Lower leg skin (tissue), 4 donors: ENCODE data around the gene GFRA4. TPM values are rescaled to one million over a fixed set of nuclear protein-coding genes. Genes with fewer than 3 reads are reported as not detected.

ENCODE experiments used
- DNase-seq, 2 donors: peaks; one replicate each; pipeline ENCODE4 v3.0.0-alpha.2; 2019; ENCODE audit warnings: low spot score in 2 of 2
- H3K4me3 ChIP-seq: fragments of 200-600 bp; sonication (generic); 2 replicates; pipeline ENCODE4 v1.5.1; 2017; ENCODE audit warnings: mild to moderate bottlenecking, low read depth; ENCODE audit not compliant: poor library complexity, severe bottlenecking
- CTCF ChIP-seq, 3 donors: fragments of 450-650 bp; IDR thresholded peaks; one replicate each; pipeline ENCODE4 v1.5.1; 2016; ENCODE audit warnings: antibody characterized with exemption in 3 of 3, mild to moderate bottlenecking in 3 of 3, moderate library complexity in 2 of 3
- POLR2A ChIP-seq, 2 donors: fragments of 450-650 bp; IDR thresholded peaks; one replicate each; pipeline ENCODE4 v1.6.1; 2016 to 2017; ENCODE audit warnings: antibody characterized with exemption in 2 of 2, mild to moderate bottlenecking in 1 of 2, moderate library complexity in 1 of 2
- WGBS, 2 donors: methylation state at CpG; one replicate each; pipeline ENCODE4 v1.1.5; 2018; 5-methylcytosine and 5-hydroxymethylcytosine counted together
- intact Hi-C: fragments of 100-400 bp; cut with DNase I; formaldehyde crosslinking; loops from one replicate; pipeline ENCODE4 v1.15.0; 2023; ENCODE audit warnings: low total_unique reads
- total RNA-seq, 4 donors: library from RNA; depleted of rRNA; stranded (reverse); fragments of >200 nt; gene quantifications; one replicate each; pipeline ENCODE4 v1.1.0, GENCODE V29; 2016

GFRA4 gene
- total RNA-seq, 4 donors from 2014 or later, result not detected

DNA sequence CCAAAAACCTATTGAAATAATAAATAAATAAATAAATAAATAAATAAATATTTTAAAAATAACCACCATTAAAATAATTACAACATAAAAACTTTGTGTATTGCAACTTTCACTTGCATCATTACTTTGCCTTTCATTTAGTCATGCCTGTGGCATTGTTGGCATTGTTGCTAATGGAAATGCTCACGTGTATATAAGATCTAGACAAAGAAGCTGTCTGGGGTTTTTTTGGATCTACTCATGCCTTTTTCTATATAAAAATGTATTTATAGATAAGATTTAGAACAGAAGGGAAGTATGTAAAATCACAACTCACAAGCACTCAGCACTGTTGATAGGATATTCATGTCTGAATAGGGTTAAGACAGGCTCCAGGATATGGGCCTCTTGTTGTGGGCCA lies 27.9 kb downstream of the GFRA4 start:
- WGBS, 2 donors, result 82% methylated on average over 1 of the region's 1 CpG
- TF ChIP-seq CTCF (IDR thresholded peaks at IDR 0.05) (no peak), POLR2A (IDR thresholded peaks at IDR 0.05) (no peak)
- DNase-seq, result no peak
- H3K4me3 ChIP-seq, result no peak overlapping the region
- intact Hi-C loops, result no loop called here

DNA sequence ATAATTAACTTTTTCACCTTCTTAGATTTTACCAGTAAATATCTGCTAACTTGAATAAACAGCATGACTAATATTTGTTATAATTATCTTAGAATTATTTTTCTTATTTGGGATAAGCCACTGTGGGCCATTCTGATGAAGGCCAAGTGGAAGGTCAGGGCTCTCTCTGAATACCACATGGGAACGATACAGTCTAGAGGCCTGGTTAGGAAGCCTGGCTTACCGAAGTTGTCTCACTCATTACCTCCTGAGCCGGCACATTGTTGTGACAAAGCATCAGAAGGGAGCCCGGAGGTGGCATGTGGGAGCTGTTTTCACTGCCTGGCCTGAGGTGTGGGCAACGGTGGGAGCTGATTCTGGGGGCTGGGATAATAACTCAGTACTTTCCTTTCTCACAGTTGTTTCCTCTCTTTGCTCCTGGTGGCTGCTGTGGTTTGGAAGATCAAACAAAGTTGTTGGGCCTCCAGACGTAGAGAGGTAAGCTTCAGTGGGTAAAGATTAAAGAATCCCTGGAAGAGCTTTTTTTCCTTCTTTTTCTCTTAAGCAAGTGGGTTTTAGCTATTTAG lies 29.2 kb downstream of the GFRA4 start:
- 74 to 76% methylated on average over 6 of the region's 6 CpGs for WGBS, 2 donors
- TF ChIP-seq CTCF (IDR thresholded peaks at IDR 0.05) (no peak), POLR2A (IDR thresholded peaks at IDR 0.05) (no peak)
- intact Hi-C loops, result no loop called here
- no peak for DNase-seq
- no peak overlapping the region for H3K4me3 ChIP-seq

DNA sequence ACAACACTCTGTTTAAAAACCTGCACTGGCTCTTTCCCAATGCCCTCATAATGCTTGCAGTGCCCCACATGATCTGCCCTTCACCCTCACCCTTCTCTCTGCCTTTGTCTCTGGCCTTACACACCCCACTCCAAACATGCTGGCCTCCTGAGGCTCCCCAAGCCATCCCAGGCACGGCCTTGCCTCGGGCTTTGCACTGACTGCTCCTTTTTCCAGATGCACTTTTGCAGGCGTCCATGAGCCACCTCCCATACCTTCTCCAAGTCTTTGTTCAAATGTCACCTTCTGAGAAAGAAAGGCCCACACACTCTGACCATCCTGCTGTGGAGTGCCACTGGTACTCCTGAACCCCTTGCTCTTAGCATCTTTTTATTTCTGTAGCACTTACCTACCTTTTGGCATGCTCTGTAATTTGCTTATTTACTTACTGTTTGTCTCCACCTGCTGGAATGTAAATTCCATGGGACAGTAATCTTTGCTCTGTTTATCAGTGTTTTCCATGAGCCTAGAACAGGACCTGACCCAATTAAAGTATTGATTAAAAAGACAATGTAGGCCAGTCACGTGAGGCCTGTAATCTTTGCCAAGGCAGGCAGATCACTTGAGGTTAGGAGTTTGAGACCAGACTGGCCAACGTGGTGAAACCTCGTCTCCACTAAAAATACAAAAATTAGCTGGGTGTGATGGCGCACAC lies 30.7 kb downstream of the GFRA4 start:
- 83 to 87% methylated on average over 7 of the region's 7 CpGs for WGBS, 2 donors
- intact Hi-C loops, result no loop called here
- TF ChIP-seq CTCF (IDR thresholded peaks at IDR 0.05), result no peak
- no peak overlapping the region for H3K4me3 ChIP-seq
- DNase-seq, result no peak

GRCh38 chr20:3631534-3631933 lies 31.7 kb downstream of the GFRA4 start:
- TF ChIP-seq CTCF (IDR thresholded peaks at IDR 0.05), result no peak
- TF ChIP-seq POLR2A (IDR thresholded peaks at IDR 0.05), result no peak
- DNase-seq, result no peak
- 88 to 90% methylated on average over 5 of the region's 5 CpGs for WGBS, 2 donors
- no peak overlapping the region for H3K4me3 ChIP-seq
- intact Hi-C loops, result no loop called here

GRCh38 chr20:3630429-3630828 lies 32.8 kb downstream of the GFRA4 start:
- intact Hi-C loops, result no loop called here
- H3K4me3 ChIP-seq, result no peak overlapping the region
- WGBS, 2 donors, result 89 to 91% methylated on average over 8 of the region's 8 CpGs
- TF ChIP-seq POLR2A (IDR thresholded peaks at IDR 0.05) (no peak), CTCF (IDR thresholded peaks at IDR 0.05) (no peak)
- no peak for DNase-seq

- WGBS, 2 donors, result 86 to 87% methylated on average over 2 of the region's 2 CpGs
- no peak for DNase-seq
- H3K4me3 ChIP-seq, result no peak overlapping the region
- no peak for TF ChIP-seq CTCF (IDR thresholded peaks at IDR 0.05)
- no peak for TF ChIP-seq POLR2A (IDR thresholded peaks at IDR 0.05)
- intact Hi-C loops, result no loop called here
Observed at GRCh38 chr20:3629893-3630292, 33.3 kb downstream of the GFRA4 start.
